ENCODE results near the gene IVD.

DNA sequence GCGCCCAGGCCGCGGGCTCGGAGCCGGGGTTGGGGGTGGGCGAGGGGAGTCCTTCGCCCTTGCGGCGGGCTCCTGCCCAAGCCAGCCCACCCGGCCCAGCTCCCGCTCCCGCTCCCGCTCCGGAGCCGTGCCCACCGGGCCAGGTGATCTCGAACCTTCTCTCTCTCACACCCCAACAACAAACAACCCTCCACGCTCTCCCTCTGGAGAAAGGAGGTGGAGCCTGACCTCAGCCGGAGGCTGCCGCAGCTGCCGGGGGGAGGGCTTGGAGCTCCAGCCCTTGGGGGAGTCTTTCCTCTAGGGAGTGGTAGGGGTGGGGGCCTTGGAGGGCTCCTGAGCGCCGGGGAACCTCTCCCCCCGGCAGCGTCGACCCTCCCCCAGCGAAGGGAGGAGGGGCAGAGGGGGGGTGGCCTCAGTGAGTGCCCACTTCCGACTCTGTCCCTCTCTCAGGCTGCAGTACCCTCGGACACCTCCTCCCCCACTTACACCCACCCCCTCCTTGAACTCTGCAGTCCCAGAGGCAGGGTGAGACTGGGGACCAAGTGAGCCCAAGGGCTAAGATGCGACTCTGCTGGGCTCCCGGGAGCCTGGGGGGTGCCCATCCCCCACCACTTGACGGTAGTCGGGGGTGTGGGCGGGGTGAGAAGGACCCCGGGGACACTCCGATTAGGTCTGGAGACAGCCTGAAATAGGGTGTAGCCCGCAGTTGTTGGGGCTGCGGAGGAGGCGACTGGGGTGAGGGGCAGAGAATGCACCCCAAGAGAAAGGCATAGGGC is 30.7 kb downstream of the IVD start:
- TF ChIP-seq, protein P1, sequence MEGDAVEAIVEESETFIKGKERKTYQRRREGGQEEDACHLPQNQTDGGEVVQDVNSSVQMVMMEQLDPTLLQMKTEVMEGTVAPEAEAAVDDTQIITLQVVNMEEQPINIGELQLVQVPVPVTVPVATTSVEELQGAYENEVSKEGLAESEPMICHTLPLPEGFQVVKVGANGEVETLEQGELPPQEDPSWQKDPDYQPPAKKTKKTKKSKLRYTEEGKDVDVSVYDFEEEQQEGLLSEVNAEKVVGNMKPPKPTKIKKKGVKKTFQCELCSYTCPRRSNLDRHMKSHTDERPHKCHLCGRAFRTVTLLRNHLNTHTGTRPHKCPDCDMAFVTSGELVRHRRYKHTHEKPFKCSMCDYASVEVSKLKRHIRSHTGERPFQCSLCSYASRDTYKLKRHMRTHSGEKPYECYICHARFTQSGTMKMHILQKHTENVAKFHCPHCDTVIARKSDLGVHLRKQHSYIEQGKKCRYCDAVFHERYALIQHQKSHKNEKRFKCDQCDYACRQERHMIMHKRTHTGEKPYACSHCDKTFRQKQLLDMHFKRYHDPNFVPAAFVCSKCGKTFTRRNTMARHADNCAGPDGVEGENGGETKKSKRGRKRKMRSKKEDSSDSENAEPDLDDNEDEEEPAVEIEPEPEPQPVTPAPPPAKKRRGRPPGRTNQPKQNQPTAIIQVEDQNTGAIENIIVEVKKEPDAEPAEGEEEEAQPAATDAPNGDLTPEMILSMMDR (conservative IDR thresholded peaks at IDR 0.05; ENCODE audit: low read length): no peak
- no peak for TF ChIP-seq EZH2phosphoT487 (IDR thresholded peaks at IDR 0.05; ENCODE audit: borderline replicate concordance)
